KOPT-K1 (cell line): Measurements from ENCODE around the gene CASP2.

Experiments
- H3K27ac ChIP-seq: fragments of 200-600 bp; sonication (generic); 2 replicates; pipeline ENCODE4 v1.5.1; 2016; ENCODE audit warnings: antibody characterized with exemption, mild to moderate bottlenecking, low read depth, low read length; ENCODE audit not compliant: poor library complexity, severe bottlenecking
- H3K36me3 ChIP-seq: fragments of 200-600 bp; sonication (generic); 2 replicates; pipeline ENCODE4 v1.5.1; 2017; ENCODE audit warnings: antibody characterized with exemption, mild to moderate bottlenecking, low read length, moderate library complexity; ENCODE audit not compliant: insufficient read depth
- H3K9me3 ChIP-seq: fragments of 200-600 bp; sonication (generic); 2 replicates; pipeline ENCODE4 v1.5.1; 2017; ENCODE audit warnings: antibody characterized with exemption, low read length, mild to moderate bottlenecking; ENCODE audit not compliant: insufficient read depth, poor library complexity, severe bottlenecking

Gene CASP2

DNA sequence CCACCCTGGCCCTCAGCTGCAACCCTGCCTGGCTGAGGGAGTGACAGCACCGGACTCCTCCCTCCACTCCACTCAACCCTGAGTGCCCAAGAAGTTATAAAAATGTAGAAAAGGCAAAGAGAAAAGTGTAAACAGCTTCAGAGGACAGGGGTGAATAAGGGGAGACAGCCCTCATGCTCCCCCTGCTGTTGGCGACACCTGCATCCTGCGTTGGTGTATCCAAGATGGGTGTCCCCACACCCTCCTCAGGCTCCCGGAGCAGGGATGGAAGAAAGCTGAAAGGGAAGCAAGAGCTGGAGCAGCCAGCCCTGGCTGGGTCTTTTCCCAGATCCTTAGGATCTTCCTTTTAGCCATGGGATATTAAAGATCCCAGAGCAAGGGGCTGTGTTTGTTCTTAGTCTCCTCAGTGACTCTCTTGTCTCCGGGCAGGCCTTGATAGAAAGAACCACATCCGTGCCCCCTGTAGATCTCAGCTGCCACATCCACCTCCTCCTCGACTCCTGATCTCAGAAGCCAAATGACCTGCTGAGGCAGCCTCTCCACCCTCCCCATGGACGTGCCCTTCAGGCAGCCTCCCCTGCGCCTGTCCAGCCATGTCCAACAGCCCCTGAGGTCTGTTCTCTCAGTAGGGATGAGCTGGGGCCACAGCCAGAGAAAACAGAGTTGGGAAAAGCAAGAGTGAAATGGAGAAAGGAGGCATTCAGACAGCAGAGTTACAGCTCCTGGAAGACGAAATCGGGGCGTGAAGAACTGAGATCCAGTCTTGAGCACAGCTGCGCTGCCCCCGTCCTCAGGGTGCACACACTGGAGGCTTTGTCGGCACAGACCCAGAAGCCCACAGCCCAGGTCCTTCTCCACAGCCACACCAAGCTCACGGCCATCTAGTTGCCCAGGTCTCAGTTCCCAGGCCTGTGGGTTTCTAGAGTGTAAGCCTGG is 67.6 kb downstream of the CASP2 start:
- Histone ChIP-seq H3K9me3 (no peaks in the 10 kb centered on the region), H3K36me3 (no peaks in the 10 kb centered on the region), H3K27ac (no peak overlapping the region)

DNA sequence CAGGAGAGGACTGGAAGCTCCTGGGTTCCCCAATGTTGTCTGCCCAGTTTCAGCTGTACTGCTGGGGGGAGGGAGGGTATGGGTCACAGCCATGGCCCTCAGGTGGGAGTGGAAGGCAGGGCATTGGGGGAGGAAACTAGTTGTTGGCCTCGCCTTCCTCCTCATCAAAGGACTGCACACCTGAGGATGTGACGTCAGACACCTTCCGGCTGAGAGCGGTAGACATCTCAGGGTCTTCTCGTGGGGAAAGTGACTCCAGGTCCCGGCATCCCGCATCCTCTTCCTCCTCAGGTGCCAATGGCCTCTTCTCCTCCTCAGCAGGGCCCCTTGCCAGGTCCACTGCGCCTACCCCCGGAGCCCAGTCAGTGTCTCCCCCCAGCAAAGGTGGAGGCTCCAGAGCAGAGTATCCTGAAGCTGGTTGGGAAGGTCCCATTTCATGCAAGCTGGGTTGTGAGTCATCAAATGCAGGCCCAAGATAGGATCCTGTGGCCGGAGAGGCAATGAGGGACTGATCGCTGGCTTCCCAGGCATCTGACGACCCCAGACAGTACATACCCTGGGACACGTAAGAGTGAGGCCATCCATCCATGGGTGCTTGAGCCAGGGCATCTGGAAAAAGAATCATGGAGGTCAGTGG is 68.4 kb downstream of the CASP2 start:
- Histone ChIP-seq H3K36me3 (no peaks in the 10 kb centered on the region), H3K9me3 (no peaks in the 10 kb centered on the region), H3K27ac (no peak overlapping the region)
